Measurements from ENCODE around the gene HBEGF.

Gene HBEGF

GRCh38 chr5:140346348-140347221 lies at the start of gene HBEGF:
HBEGF (minus strand) TSS chr5:140346603; CDS start chr5:140346328, 275 bp downstream.
- peak in 1 of 3 experiments; percentile 57 for DNase-seq (ENCODE audit: low read depth in 3 of 3)

- no peak for DNase-seq (ENCODE audit: low read depth in 3 of 3)
Measured at GRCh38 chr5:140393738-140394137, 47.3 kb upstream of the HBEGF start.

- DNase-seq (ENCODE audit: low read depth in 3 of 3): no peak
Measured at GRCh38 chr5:140391732-140392131, 45.3 kb upstream of the HBEGF start.

GRCh38 chr5:140391312-140391711 lies 44.9 kb upstream of the HBEGF start:
- DNase-seq (ENCODE audit: low read depth in 3 of 3): no peak

GRCh38 chr5:140388052-140388451 lies 41.6 kb upstream of the HBEGF start:
- no peak for DNase-seq (ENCODE audit: low read depth in 3 of 3)

- no peak for DNase-seq (ENCODE audit: low read depth in 3 of 3)
Measured at GRCh38 chr5:140383300-140383699, 36.9 kb upstream of the HBEGF start.

- DNase-seq (ENCODE audit: low read depth in 3 of 3): no peak
Measured at GRCh38 chr5:140382866-140383265, 36.5 kb upstream of the HBEGF start.

- DNase-seq (ENCODE audit: low read depth in 3 of 3): no peak
Measured at GRCh38 chr5:140381972-140382371, 35.6 kb upstream of the HBEGF start.

GRCh38 chr5:140381351-140381750 lies 34.9 kb upstream of the HBEGF start:
- no peak for DNase-seq (ENCODE audit: low read depth in 3 of 3)

- DNase-seq (ENCODE audit: low read depth in 3 of 3): peak in 1 of 3 experiments; percentile 34
Measured at GRCh38 chr5:140372971-140373487, 26.6 kb upstream of the HBEGF start.

GRCh38 chr5:140371356-140372151 lies 25.2 kb upstream of the HBEGF start:
- no peak for DNase-seq (ENCODE audit: low read depth in 3 of 3)

- DNase-seq (ENCODE audit: low read depth in 3 of 3): no peak
Measured at GRCh38 chr5:140367256-140368013, 21.0 kb upstream of the HBEGF start.

GRCh38 chr5:140366589-140367255 lies 20.3 kb upstream of the HBEGF start:
- DNase-seq (ENCODE audit: low read depth in 3 of 3): no peak

GRCh38 chr5:140365941-140366340 lies 19.5 kb upstream of the HBEGF start:
- no peak for DNase-seq (ENCODE audit: low read depth in 3 of 3)

GRCh38 chr5:140365282-140365681 lies 18.9 kb upstream of the HBEGF start:
- DNase-seq (ENCODE audit: low read depth in 3 of 3): no peak

GRCh38 chr5:140364472-140364765 lies 18.0 kb upstream of the HBEGF start:
- no peak for DNase-seq (ENCODE audit: low read depth in 3 of 3)

- DNase-seq (ENCODE audit: low read depth in 3 of 3): no peak
Measured at GRCh38 chr5:140363631-140364471, 17.4 kb upstream of the HBEGF start.

GRCh38 chr5:140362875-140363630 lies 16.6 kb upstream of the HBEGF start:
- DNase-seq (ENCODE audit: low read depth in 3 of 3): peak; percentile 58 to 84 (median 77)

GRCh38 chr5:140362311-140362710 lies 15.9 kb upstream of the HBEGF start:
- no peak for DNase-seq (ENCODE audit: low read depth in 3 of 3)

- no peak for DNase-seq (ENCODE audit: low read depth in 3 of 3)
Measured at GRCh38 chr5:140361901-140362300, 15.5 kb upstream of the HBEGF start.
